OCI-LY1 (cell line): ENCODE results near the gene CELF2.
"Not testable (repeated sequence)": the region's sequence is repeated elsewhere in the genome, so short reads cannot be mapped to it uniquely, and the experiment has no call there.

Experiments used
- EZH2 ChIP-seq: fragments of 200-600 bp; sonication (generic), shearing (Covaris generic); IDR thresholded peaks from 2 replicates; pipeline ENCODE4 v1.8.0; 2017; ENCODE audit warnings: borderline replicate concordance, mixed run types, mild to moderate bottlenecking, antibody characterized with exemption, low read length, moderate library complexity, mixed read lengths
- TF ChIP-seq, protein P1 (sequence below): fragments of 200-600 bp; sonication (generic), shearing (Covaris generic); IDR thresholded peaks from 2 replicates; pipeline ENCODE4 v1.5.1; 2017; ENCODE audit warnings: mild to moderate bottlenecking, antibody characterized with exemption, low read length, moderate library complexity, mixed read lengths

DNA sequence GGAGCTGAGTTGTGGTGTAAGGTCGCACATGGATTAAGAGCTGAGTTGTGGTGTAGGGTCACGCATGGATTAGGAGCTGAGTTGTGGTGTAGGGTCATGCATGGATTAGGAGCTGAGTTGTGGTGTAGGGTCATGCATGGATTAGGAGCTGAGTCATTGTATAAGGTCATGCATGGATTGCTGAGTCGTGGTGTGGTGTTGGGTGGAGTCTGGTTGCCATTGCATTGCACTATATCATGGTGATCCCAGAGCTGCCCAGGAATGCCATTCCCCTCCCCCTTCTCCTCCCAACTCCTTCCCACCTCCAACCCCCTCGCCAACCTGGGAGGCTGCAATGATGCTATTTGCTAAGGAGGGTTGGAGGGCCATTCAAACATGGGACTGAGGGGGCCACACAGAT, 349.2 kb downstream of the CELF2 start:
- TF ChIP-seq, protein P1, sequence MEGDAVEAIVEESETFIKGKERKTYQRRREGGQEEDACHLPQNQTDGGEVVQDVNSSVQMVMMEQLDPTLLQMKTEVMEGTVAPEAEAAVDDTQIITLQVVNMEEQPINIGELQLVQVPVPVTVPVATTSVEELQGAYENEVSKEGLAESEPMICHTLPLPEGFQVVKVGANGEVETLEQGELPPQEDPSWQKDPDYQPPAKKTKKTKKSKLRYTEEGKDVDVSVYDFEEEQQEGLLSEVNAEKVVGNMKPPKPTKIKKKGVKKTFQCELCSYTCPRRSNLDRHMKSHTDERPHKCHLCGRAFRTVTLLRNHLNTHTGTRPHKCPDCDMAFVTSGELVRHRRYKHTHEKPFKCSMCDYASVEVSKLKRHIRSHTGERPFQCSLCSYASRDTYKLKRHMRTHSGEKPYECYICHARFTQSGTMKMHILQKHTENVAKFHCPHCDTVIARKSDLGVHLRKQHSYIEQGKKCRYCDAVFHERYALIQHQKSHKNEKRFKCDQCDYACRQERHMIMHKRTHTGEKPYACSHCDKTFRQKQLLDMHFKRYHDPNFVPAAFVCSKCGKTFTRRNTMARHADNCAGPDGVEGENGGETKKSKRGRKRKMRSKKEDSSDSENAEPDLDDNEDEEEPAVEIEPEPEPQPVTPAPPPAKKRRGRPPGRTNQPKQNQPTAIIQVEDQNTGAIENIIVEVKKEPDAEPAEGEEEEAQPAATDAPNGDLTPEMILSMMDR: not testable (repeated sequence)
- TF ChIP-seq EZH2: not testable (repeated sequence)
